ENCODE results near the gene DOCK7.
"Not testable (repeated sequence)": the region's sequence is repeated elsewhere in the genome, so short reads cannot be mapped to it uniquely, and the experiment has no call there.

The DOCK7 gene

GRCh38 chr1:62601457-62601856 is 86.7 kb downstream of the DOCK7 start:
- DNase-seq = no peak
- TF ChIP-seq GATA1 (IDR thresholded peaks at IDR 0.05; ENCODE audit: low read depth, low read length) (no peak), POLR2A (IDR thresholded peaks at IDR 0.05; ENCODE audit: low read length) (no peak)

GRCh38 chr1:62599044-62599443 is 89.1 kb downstream of the DOCK7 start:
- no peak for DNase-seq
- TF ChIP-seq GATA1 (IDR thresholded peaks at IDR 0.05; ENCODE audit: low read depth, low read length) (no peak), POLR2A (IDR thresholded peaks at IDR 0.05; ENCODE audit: low read length) (no peak)

- DNase-seq = no peak
- no peak for TF ChIP-seq GATA1 (IDR thresholded peaks at IDR 0.05; ENCODE audit: low read depth, low read length)
- TF ChIP-seq POLR2A (IDR thresholded peaks at IDR 0.05; ENCODE audit: low read length) = no peak
Measured at GRCh38 chr1:62597281-62597680, 90.9 kb downstream of the DOCK7 start, which contains the start of gene ANGPTL3. Gene ANGPTL3, plus strand, starts transcription at chr1:62597520. Its CDS starts 47 bp downstream, at chr1:62597567.

GRCh38 chr1:62595647-62596046 is 92.5 kb downstream of the DOCK7 start:
- no peak for DNase-seq
- TF ChIP-seq POLR2A (IDR thresholded peaks at IDR 0.05; ENCODE audit: low read length) (no peak), GATA1 (IDR thresholded peaks at IDR 0.05; ENCODE audit: low read depth, low read length) (no peak)

GRCh38 chr1:62593825-62594394 is 94.3 kb downstream of the DOCK7 start:
- TF ChIP-seq POLR2A (IDR thresholded peaks at IDR 0.05; ENCODE audit: low read length) = no peak
- TF ChIP-seq GATA1 (IDR thresholded peaks at IDR 0.05; ENCODE audit: low read depth, low read length) = no peak

GRCh38 chr1:62590970-62591368 is 97.2 kb downstream of the DOCK7 start:
- DNase-seq = no peak
- TF ChIP-seq POLR2A (IDR thresholded peaks at IDR 0.05; ENCODE audit: low read length) (no peak), GATA1 (IDR thresholded peaks at IDR 0.05; ENCODE audit: low read depth, low read length) (no peak)

More at GRCh38 chr1:62593825-62594394, 94.3 kb downstream of the DOCK7 start:
- no peak for DNase-seq

GRCh38 chr1:62590255-62590969 is 97.8 kb downstream of the DOCK7 start:
- no peak for DNase-seq
- no peak for TF ChIP-seq GATA1 (IDR thresholded peaks at IDR 0.05; ENCODE audit: low read depth, low read length)
- no peak for TF ChIP-seq POLR2A (IDR thresholded peaks at IDR 0.05; ENCODE audit: low read length)

GRCh38 chr1:62589321-62589720 is 98.9 kb downstream of the DOCK7 start:
- TF ChIP-seq GATA1 (IDR thresholded peaks at IDR 0.05; ENCODE audit: low read depth, low read length) (no peak), POLR2A (IDR thresholded peaks at IDR 0.05; ENCODE audit: low read length) (no peak)
- no peak for DNase-seq

GRCh38 chr1:62588000-62588399 is 100.2 kb downstream of the DOCK7 start:
- no peak for TF ChIP-seq POLR2A (IDR thresholded peaks at IDR 0.05; ENCODE audit: low read length)
- TF ChIP-seq GATA1 (IDR thresholded peaks at IDR 0.05; ENCODE audit: low read depth, low read length) = no peak
- no peak for DNase-seq

- TF ChIP-seq GATA1 (IDR thresholded peaks at IDR 0.05; ENCODE audit: low read depth, low read length) (no peak), POLR2A (IDR thresholded peaks at IDR 0.05; ENCODE audit: low read length) (no peak)
- DNase-seq = no peak
Measured at GRCh38 chr1:62585469-62586155, 102.6 kb downstream of the DOCK7 start.

- no peak for DNase-seq
- TF ChIP-seq POLR2A (IDR thresholded peaks at IDR 0.05; ENCODE audit: low read length) (no peak), GATA1 (IDR thresholded peaks at IDR 0.05; ENCODE audit: low read depth, low read length) (no peak)
Measured at GRCh38 chr1:62573675-62574074, 114.5 kb downstream of the DOCK7 start.

GRCh38 chr1:62572476-62572875 is 115.7 kb downstream of the DOCK7 start:
- TF ChIP-seq POLR2A (IDR thresholded peaks at IDR 0.05; ENCODE audit: low read length) (no peak), GATA1 (IDR thresholded peaks at IDR 0.05; ENCODE audit: low read depth, low read length) (no peak)
- no peak for DNase-seq

- not testable (repeated sequence) for DNase-seq
Measured at GRCh38 chr1:62571517-62571916, 116.7 kb downstream of the DOCK7 start.

GRCh38 chr1:62567926-62568325 is 120.3 kb downstream of the DOCK7 start:
- not testable (repeated sequence) for DNase-seq

- not testable (repeated sequence) for DNase-seq
Measured at GRCh38 chr1:62567182-62567581, 121.0 kb downstream of the DOCK7 start.

Measured in erythroblast (primary cell).